Measurements from ENCODE around the gene SMIM12.
A peak's percentile ranks its signal among the peaks of the same experiment; 100 is the strongest.

SMIM12 gene

GRCh38 chr1:34850382-34850781 lies 9.2 kb downstream of the SMIM12 start:
- no peaks in the 10 kb centered on the region for H3K9me3 ChIP-seq (replicated peaks in 1 of 2; ENCODE audit: control insufficient read depth in 2 of 2, insufficient read depth in 1 of 2, low read depth in 1 of 2, low read length in 2 of 2)
- WGBS, 2 donors (ENCODE audit: extremely low coverage in 2 of 2, insufficient read length in 2 of 2, insufficient replicate concordance in 1 of 2): no CpG with 5 or more reads among the region's 6 CpGs

GRCh38 chr1:34847094-34847493 lies 12.5 kb downstream of the SMIM12 start:
- no peak overlapping the region for H2BK15ac ChIP-seq (ENCODE audit: low read length)
- no peak overlapping the region for H3K27ac ChIP-seq (replicated peaks; ENCODE audit: low read length)
- H2AK5ac ChIP-seq (ENCODE audit: low read depth, low read length): no peak overlapping the region
- H2BK12ac ChIP-seq (ENCODE audit: low read length): no peak overlapping the region
- no CpG with 5 or more reads among the region's 7 CpGs for WGBS, 2 donors (ENCODE audit: extremely low coverage in 2 of 2, insufficient read length in 2 of 2, insufficient replicate concordance in 1 of 2)
- H3K4me3 ChIP-seq (ENCODE audit: low read length in 2 of 2): no peak overlapping the region
- no peak overlapping the region for H3K4ac ChIP-seq (ENCODE audit: low read length)
- no peaks in the 10 kb centered on the region for H3K9me3 ChIP-seq (replicated peaks in 1 of 2; ENCODE audit: control insufficient read depth in 2 of 2, insufficient read depth in 1 of 2, low read depth in 1 of 2, low read length in 2 of 2)
- no peak overlapping the region for H3K4me2 ChIP-seq (ENCODE audit: insufficient read depth, low read length, poor library complexity, severe bottlenecking)
- H2BK120ac ChIP-seq (ENCODE audit: low read depth, low read length): no peak overlapping the region
- H3K23ac ChIP-seq (ENCODE audit: low read depth, low read length, poor library complexity): no peak overlapping the region
- H3K36me3 ChIP-seq (replicated peaks in 1 of 2; ENCODE audit: control insufficient read depth in 2 of 2, insufficient read depth in 2 of 2, low read length in 2 of 2): peaks cover 0 to 40% of the 10 kb centered on the region in 2 donors
- peaks cover 0 to 2% (median 0%) of the 10 kb centered on the region in 3 experiments for H3K27me3 ChIP-seq (ENCODE audit: control insufficient read depth in 3 of 3, insufficient read depth in 3 of 3, low read depth in 1 of 3, low read length in 3 of 3)
- no peaks in the 10 kb centered on the region for H3K79me1 ChIP-seq (ENCODE audit: low read depth, low read length)
- H2AFZ ChIP-seq (ENCODE audit: low read length): no peak overlapping the region
- H4K91ac ChIP-seq (ENCODE audit: low read depth, low read length, poor library complexity): no peak overlapping the region
- peaks cover 27 to 48% of the 10 kb centered on the region in 2 donors for H3K4me1 ChIP-seq (ENCODE audit: control insufficient read depth in 2 of 2, insufficient read depth in 1 of 2, low read depth in 1 of 2, low read length in 2 of 2)
- H4K8ac ChIP-seq (ENCODE audit: low read depth, low read length): no peak overlapping the region
- no peak overlapping the region for H2BK5ac ChIP-seq (ENCODE audit: low read length)
- no peak for DNase-seq (ENCODE audit: low spot score)
- no peak overlapping the region for H3K9ac ChIP-seq (ENCODE audit: low read depth, low read length, poor library complexity)
- no peak overlapping the region for H3K14ac ChIP-seq (ENCODE audit: low read length)
- H3K18ac ChIP-seq (ENCODE audit: low read length): no peak overlapping the region

More at GRCh38 chr1:34850382-34850781, 9.2 kb downstream of the SMIM12 start:
- Histone ChIP-seq H3K9ac (ENCODE audit: low read depth, low read length, poor library complexity) (no peak overlapping the region), H4K8ac (ENCODE audit: low read depth, low read length) (no peak overlapping the region), H3K18ac (ENCODE audit: low read length) (no peak overlapping the region), H2BK120ac (ENCODE audit: low read depth, low read length) (no peak overlapping the region), H3K4me1 (ENCODE audit: control insufficient read depth in 2 of 2, insufficient read depth in 1 of 2, low read depth in 1 of 2, low read length in 2 of 2) (peaks cover under 1 to 18% of the 10 kb centered on the region in 2 donors), H3K23ac (ENCODE audit: low read depth, low read length, poor library complexity) (no peak overlapping the region), H3K27me3 (ENCODE audit: control insufficient read depth in 3 of 3, insufficient read depth in 3 of 3, low read depth in 1 of 3, low read length in 3 of 3) (no peaks in the 10 kb centered on the region), H3K36me3 (replicated peaks in 1 of 2; ENCODE audit: control insufficient read depth in 2 of 2, insufficient read depth in 2 of 2, low read length in 2 of 2) (peaks cover 8 to 57% of the 10 kb centered on the region in 2 donors), H2BK15ac (ENCODE audit: low read length) (no peak overlapping the region), H3K4me3 (ENCODE audit: low read length in 2 of 2) (no peak overlapping the region), H3K4me2 (ENCODE audit: insufficient read depth, low read length, poor library complexity, severe bottlenecking) (no peak overlapping the region), H4K91ac (ENCODE audit: low read depth, low read length, poor library complexity) (no peak overlapping the region), H3K79me1 (ENCODE audit: low read depth, low read length) (no peaks in the 10 kb centered on the region), H3K27ac (replicated peaks; ENCODE audit: low read length) (no peak overlapping the region), H2AK5ac (ENCODE audit: low read depth, low read length) (no peak overlapping the region), H2BK5ac (ENCODE audit: low read length) (no peak overlapping the region), H3K14ac (ENCODE audit: low read length) (no peak overlapping the region), H2AFZ (ENCODE audit: low read length) (no peak overlapping the region), H2BK12ac (ENCODE audit: low read length) (no peak overlapping the region), H3K4ac (ENCODE audit: low read length) (no peak overlapping the region)
- DNase-seq (ENCODE audit: low spot score): no peak

DNA sequence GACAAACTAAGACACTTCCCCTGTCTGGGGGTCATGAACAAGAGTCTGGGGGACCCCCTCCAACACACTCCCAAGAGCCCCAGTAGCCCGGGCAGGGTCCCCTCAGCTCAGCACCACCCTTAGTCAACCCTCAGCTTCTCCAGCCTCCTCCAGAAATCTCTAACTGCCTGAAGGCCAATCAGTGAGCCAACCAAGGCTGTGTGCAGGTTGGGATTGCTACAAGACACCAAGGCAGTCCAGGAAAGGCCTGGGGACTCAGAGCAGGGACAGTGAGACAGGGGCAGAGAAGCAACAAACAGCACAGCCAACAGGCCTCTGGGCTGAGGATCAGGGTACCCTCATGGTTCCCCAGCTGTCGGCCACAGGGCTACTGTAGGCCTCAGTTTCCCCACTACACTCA lies 13.3 kb downstream of the SMIM12 start:
- Histone ChIP-seq H3K4ac (ENCODE audit: low read length) (no peak overlapping the region), H3K23ac (ENCODE audit: low read depth, low read length, poor library complexity) (no peak overlapping the region), H2BK12ac (ENCODE audit: low read length) (no peak overlapping the region), H4K91ac (ENCODE audit: low read depth, low read length, poor library complexity) (no peak overlapping the region), H3K18ac (ENCODE audit: low read length) (no peak overlapping the region), H2BK5ac (ENCODE audit: low read length) (no peak overlapping the region), H2BK15ac (ENCODE audit: low read length) (no peak overlapping the region), H4K8ac (ENCODE audit: low read depth, low read length) (no peak overlapping the region), H3K9me3 (replicated peaks in 1 of 2; ENCODE audit: control insufficient read depth in 2 of 2, insufficient read depth in 1 of 2, low read depth in 1 of 2, low read length in 2 of 2) (no peaks in the 10 kb centered on the region), H3K4me1 (ENCODE audit: control insufficient read depth in 2 of 2, insufficient read depth in 1 of 2, low read depth in 1 of 2, low read length in 2 of 2) (peaks cover 27 to 49% of the 10 kb centered on the region in 2 donors), H3K4me2 (ENCODE audit: insufficient read depth, low read length, poor library complexity, severe bottlenecking) (no peak overlapping the region), H2BK120ac (ENCODE audit: low read depth, low read length) (no peak overlapping the region), H2AK5ac (ENCODE audit: low read depth, low read length) (no peak overlapping the region), H3K4me3 (ENCODE audit: low read length in 2 of 2) (peak overlapping the region in 1 of 2 donors; percentile 43), H3K14ac (ENCODE audit: low read length) (no peak overlapping the region), H2AFZ (ENCODE audit: low read length) (no peak overlapping the region), H3K27me3 (ENCODE audit: control insufficient read depth in 3 of 3, insufficient read depth in 3 of 3, low read depth in 1 of 3, low read length in 3 of 3) (peaks cover 0 to 2% (median 0%) of the 10 kb centered on the region in 3 experiments), H3K9ac (ENCODE audit: low read depth, low read length, poor library complexity) (no peak overlapping the region), H3K79me1 (ENCODE audit: low read depth, low read length) (no peaks in the 10 kb centered on the region), H3K36me3 (replicated peaks in 1 of 2; ENCODE audit: control insufficient read depth in 2 of 2, insufficient read depth in 2 of 2, low read length in 2 of 2) (peaks cover 0 to 32% of the 10 kb centered on the region in 2 donors), H3K27ac (replicated peaks; ENCODE audit: low read length) (no peak overlapping the region)
- DNase-seq (ENCODE audit: low spot score): no peak
- WGBS, 2 donors (ENCODE audit: extremely low coverage in 2 of 2, insufficient read length in 2 of 2, insufficient replicate concordance in 1 of 2): no CpG with 5 or more reads among the region's 2 CpGs

- H3K4ac ChIP-seq (ENCODE audit: low read length): no peak overlapping the region
- no peak overlapping the region for H3K4me2 ChIP-seq (ENCODE audit: insufficient read depth, low read length, poor library complexity, severe bottlenecking)
- H3K14ac ChIP-seq (ENCODE audit: low read length): no peak overlapping the region
- H2BK12ac ChIP-seq (ENCODE audit: low read length): no peak overlapping the region
- DNase-seq (ENCODE audit: low spot score): no peak
- no peak overlapping the region for H2BK5ac ChIP-seq (ENCODE audit: low read length)
- no peak overlapping the region for H2AFZ ChIP-seq (ENCODE audit: low read length)
- no peaks in the 10 kb centered on the region for H3K79me1 ChIP-seq (ENCODE audit: low read depth, low read length)
- H2AK5ac ChIP-seq (ENCODE audit: low read depth, low read length): no peak overlapping the region
- WGBS, 2 donors (ENCODE audit: extremely low coverage in 2 of 2, insufficient read length in 2 of 2, insufficient replicate concordance in 1 of 2): no CpG with 5 or more reads among the region's 16 CpGs
- no peak overlapping the region for H2BK15ac ChIP-seq (ENCODE audit: low read length)
- no peak overlapping the region for H3K4me3 ChIP-seq (ENCODE audit: low read length in 2 of 2)
- H4K8ac ChIP-seq (ENCODE audit: low read depth, low read length): no peak overlapping the region
- H3K36me3 ChIP-seq (replicated peaks in 1 of 2; ENCODE audit: control insufficient read depth in 2 of 2, insufficient read depth in 2 of 2, low read length in 2 of 2): peaks cover 0 to 22% of the 10 kb centered on the region in 2 donors
- H2BK120ac ChIP-seq (ENCODE audit: low read depth, low read length): no peak overlapping the region
- H3K27me3 ChIP-seq (ENCODE audit: control insufficient read depth in 3 of 3, insufficient read depth in 3 of 3, low read depth in 1 of 3, low read length in 3 of 3): peaks cover 0 to 2% (median 0%) of the 10 kb centered on the region in 3 experiments
- H3K9ac ChIP-seq (ENCODE audit: low read depth, low read length, poor library complexity): no peak overlapping the region
- no peak overlapping the region for H4K91ac ChIP-seq (ENCODE audit: low read depth, low read length, poor library complexity)
- H3K9me3 ChIP-seq (replicated peaks in 1 of 2; ENCODE audit: control insufficient read depth in 2 of 2, insufficient read depth in 1 of 2, low read depth in 1 of 2, low read length in 2 of 2): no peaks in the 10 kb centered on the region
- no peak overlapping the region for H3K27ac ChIP-seq (replicated peaks; ENCODE audit: low read length)
- H3K4me1 ChIP-seq (ENCODE audit: control insufficient read depth in 2 of 2, insufficient read depth in 1 of 2, low read depth in 1 of 2, low read length in 2 of 2): peaks cover 27 to 47% of the 10 kb centered on the region in 2 donors
- H3K18ac ChIP-seq (ENCODE audit: low read length): peak overlapping the region; percentile 18
- no peak overlapping the region for H3K23ac ChIP-seq (ENCODE audit: low read depth, low read length, poor library complexity)
These were observed 14.2 kb downstream of the SMIM12 start for GRCh38 chr1:34845131-34845901.

Measured in neuronal stem cell (in vitro differentiated cells).